PFSK-1 (cell line): ENCODE measurements around the gene ZNF320.

ENCODE experiments used
- POLR2AphosphoS5 ChIP-seq: IDR thresholded peaks from 2 replicates; pipeline ENCODE4 v1.6.1; 2012; ENCODE audit warnings: low read depth, mild to moderate bottlenecking, control low read depth, low read length, moderate library complexity
- TAF1 ChIP-seq: IDR thresholded peaks from 2 replicates; pipeline ENCODE4 v1.6.1; 2012; ENCODE audit warnings: low read length, control low read depth, borderline replicate concordance; ENCODE audit not compliant: insufficient read depth

GRCh38 chr19:52901842-52902241 lies 4.4 kb upstream of the ZNF320 start:
- TF ChIP-seq TAF1: no peak
- TF ChIP-seq POLR2AphosphoS5: no peak
